ENCODE data around the gene ARMC9. TPM values are rescaled to one million over a fixed set of nuclear protein-coding genes. Genes with fewer than 3 reads are reported as not detected.

Gene ARMC9
- total RNA-seq, 1 experiment from 2014 or later = 42.7 TPM

GRCh38 chr2:231367178-231367577 is 168.7 kb downstream of the ARMC9 start:
- ChIA-PET CTCF (no interaction called here), POLR2A (interaction anchor here (0.7 kb wide), 1 partner anchor 20 kb away, joined by 5 read pairs; no protein-coding TSS in a partner anchor)
- ATAC-seq = no peak
- H3K27me3 ChIP-seq (ENCODE audit: control insufficient read depth, insufficient read depth, low read length) = no peaks in the 10 kb centered on the region
- intact Hi-C loops (cut with micrococcal nuclease; ENCODE audit: unreplicated experiment) (no loop called here), in situ Hi-C loops (cut with HindIII; ENCODE audit: low pct_unique_long_range_greater_than_20kb, low sequenced_read_pairs) (no loop called here)
- DNase-seq (ENCODE audit: low read depth, low spot score) = no peak
- H3K4me3 ChIP-seq (ENCODE audit: low read depth in 2 of 2, low read length in 2 of 2) = no peak overlapping the region
- TF ChIP-seq REST (IDR thresholded peaks at IDR 0.05; ENCODE audit: insufficient read depth in 1 of 2, low read depth in 2 of 2, low read length in 1 of 2) (no peak), SIN3A (IDR thresholded peaks at IDR 0.05; ENCODE audit: borderline replicate concordance, insufficient read depth, low read depth, low read length) (no peak), CTCF (IDR thresholded peaks at IDR 0.05) (no peak), POLR2AphosphoS5 (IDR thresholded peaks at IDR 0.05; ENCODE audit: low read depth, low read length) (no peak), TCF7L2 (IDR thresholded peaks at IDR 0.05; ENCODE audit: low read depth, low read length) (no peak)
- H3K27ac ChIP-seq (ENCODE audit: low read length) = peak overlapping the region; percentile 75
- H3K9me3 ChIP-seq (ENCODE audit: control insufficient read depth, insufficient read depth, low read depth, low read length) = no peaks in the 10 kb centered on the region
- BruUV-seq (replicated peaks) = no TSS peak
- peaks cover 65% of the 10 kb centered on the region for H3K4me1 ChIP-seq (ENCODE audit: control insufficient read depth, insufficient read depth, low read length)
- no peaks in the 10 kb centered on the region for H3K36me3 ChIP-seq (ENCODE audit: control insufficient read depth, insufficient read depth, low read length)

- H3K4me1 ChIP-seq (ENCODE audit: control insufficient read depth, insufficient read depth, low read length) = peaks cover 40% of the 10 kb centered on the region
- DNase-seq (ENCODE audit: low read depth, low spot score) (no peak), ATAC-seq (no peak)
- TF ChIP-seq TCF7L2 (IDR thresholded peaks at IDR 0.05; ENCODE audit: low read depth, low read length) (no peak), SIN3A (IDR thresholded peaks at IDR 0.05; ENCODE audit: borderline replicate concordance, insufficient read depth, low read depth, low read length) (no peak), CTCF (IDR thresholded peaks at IDR 0.05) (no peak), POLR2AphosphoS5 (IDR thresholded peaks at IDR 0.05; ENCODE audit: low read depth, low read length) (no peak), REST (IDR thresholded peaks at IDR 0.05; ENCODE audit: insufficient read depth in 1 of 2, low read depth in 2 of 2, low read length in 1 of 2) (no peak)
- H3K27ac ChIP-seq (ENCODE audit: low read length) = peak overlapping the region; percentile 75
- ChIA-PET POLR2A (no interaction called here), CTCF (no interaction called here)
- intact Hi-C loops (cut with micrococcal nuclease; ENCODE audit: unreplicated experiment) = no loop called here
- no peak overlapping the region for H3K4me3 ChIP-seq (ENCODE audit: low read depth in 2 of 2, low read length in 2 of 2)
- H3K9me3 ChIP-seq (ENCODE audit: control insufficient read depth, insufficient read depth, low read depth, low read length) = no peaks in the 10 kb centered on the region
- no peaks in the 10 kb centered on the region for H3K36me3 ChIP-seq (ENCODE audit: control insufficient read depth, insufficient read depth, low read length)
- no peaks in the 10 kb centered on the region for H3K27me3 ChIP-seq (ENCODE audit: control insufficient read depth, insufficient read depth, low read length)
- BruUV-seq (replicated peaks) = no TSS peak
- in situ Hi-C loops (cut with HindIII; ENCODE audit: low pct_unique_long_range_greater_than_20kb, low sequenced_read_pairs) = no loop called here
Observed at GRCh38 chr2:231369580-231370428, 171.4 kb downstream of the ARMC9 start.
